GM20000 (cell line): ENCODE results near the gene JAG1.

ENCODE experiments used
- DNase-seq: peaks from one replicate; pipeline ENCODE4 v3.0.0; 2012; ENCODE audit warnings: low spot score
- CTCF ChIP-seq: IDR thresholded peaks from 2 replicates; pipeline ENCODE4 v1.5.1; 2012; ENCODE audit warnings: mild to moderate bottlenecking, control low read depth; ENCODE audit errors: extremely low read depth, missing control alignments

Gene JAG1

DNA sequence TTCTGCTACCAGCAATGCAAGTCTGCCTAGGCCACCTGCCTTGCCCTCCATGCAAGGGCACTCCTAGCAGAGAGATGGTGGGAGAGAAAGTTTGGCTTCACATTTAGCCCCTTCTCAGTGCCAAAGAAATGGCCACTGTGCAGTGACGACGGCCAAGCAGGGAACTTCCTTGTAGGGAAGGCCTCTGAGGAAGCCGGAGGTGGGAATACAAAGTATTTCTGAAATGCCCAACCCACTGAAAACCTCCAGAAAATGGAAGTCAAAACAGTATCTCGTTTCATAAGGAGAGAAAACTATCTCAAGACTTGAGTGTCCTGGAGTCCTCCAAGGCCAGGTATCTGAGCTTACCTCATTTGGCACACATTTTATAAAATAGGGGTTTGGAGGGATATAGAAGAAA is 42.7 kb downstream of the JAG1 start:
- no peak for DNase-seq
- TF ChIP-seq CTCF: no peak

- no peak for TF ChIP-seq CTCF
- no peak for DNase-seq
Measured at GRCh38 chr20:10629946-10630650, 43.7 kb downstream of the JAG1 start.

- no peak for TF ChIP-seq CTCF
- DNase-seq: no peak
Measured at GRCh38 chr20:10626896-10627295, 46.9 kb downstream of the JAG1 start.

- TF ChIP-seq CTCF: no peak
- DNase-seq: no peak
Measured at GRCh38 chr20:10625641-10626040, 48.2 kb downstream of the JAG1 start.

DNA sequence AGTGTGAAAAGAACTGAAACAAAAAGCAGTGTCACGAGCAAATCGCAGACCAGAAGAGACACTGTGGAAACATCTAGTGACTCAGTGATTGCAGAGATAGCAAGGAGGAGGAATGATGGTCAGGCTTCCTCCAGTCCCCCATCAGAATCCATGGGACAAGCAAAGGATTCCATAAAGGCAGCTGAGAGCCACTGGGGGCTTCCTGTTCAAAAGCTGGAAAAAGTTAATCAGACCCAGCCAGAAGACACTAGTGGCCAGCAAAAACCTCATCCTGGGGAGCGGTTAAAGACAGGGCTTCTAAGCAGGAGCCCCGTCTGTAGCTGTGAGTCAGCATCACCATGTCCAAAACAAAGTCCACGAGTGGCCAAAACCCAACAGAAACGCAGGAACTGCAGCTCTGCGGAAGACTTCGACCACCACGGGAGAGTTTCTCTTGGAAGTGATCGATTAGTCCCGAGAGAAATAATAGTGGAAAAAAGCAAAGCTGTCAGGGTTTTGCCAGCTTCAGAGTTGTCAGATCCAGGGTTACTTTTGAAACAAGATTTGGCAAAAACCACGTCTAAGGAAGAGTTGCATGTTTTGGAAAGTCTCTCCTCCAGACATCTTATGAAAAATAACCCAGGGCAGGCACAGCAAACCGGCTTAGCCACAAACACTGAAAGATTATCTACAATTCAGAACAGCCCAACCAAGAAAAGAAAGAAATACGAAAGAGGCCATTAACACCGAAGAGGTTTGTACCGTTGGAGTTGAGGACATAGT is 51.0 kb downstream of the JAG1 start:
- TF ChIP-seq CTCF: no peak
- DNase-seq: no peak

- no peak for DNase-seq
- no peak for TF ChIP-seq CTCF
Measured at GRCh38 chr20:10621149-10621548, 52.6 kb downstream of the JAG1 start.

GRCh38 chr20:10619427-10619826 is 54.4 kb downstream of the JAG1 start:
- DNase-seq: no peak

More at GRCh38 chr20:10619427-10619826, 54.4 kb downstream of the JAG1 start:
- TF ChIP-seq CTCF: no peak
